Right lobe of liver (tissue), 6 donors: ENCODE results near the gene RAP1B. TPM values are rescaled to one million over a fixed set of nuclear protein-coding genes. Genes with fewer than 3 reads are reported as not detected.

Experiments
- ATAC-seq, 4 donors: fragments of 200-7000 bp; cut with Tn5 transposase; one replicate each; pipeline ENCODE4 v1.9.1; 2020; ENCODE audit warnings: mild to moderate bottlenecking in 4 of 4, moderate library complexity in 4 of 4
- DNase-seq, 3 donors: peaks; one replicate each; pipeline ENCODE4 v3.0.0-alpha.2; 2020
- H3K27ac ChIP-seq, 3 donors: fragments of 200-600 bp; one replicate each; pipeline ENCODE4 v1.8.0; 2022
- H3K27me3 ChIP-seq, 2 donors: fragments of 200-600 bp; one replicate each; pipeline ENCODE4 v1.8.0; 2022
- H3K36me3 ChIP-seq, 4 donors: fragments of 200-600 bp; sonication (generic) in 1 of 4; one replicate each; pipeline versions ENCODE4 v1.5.1 to v1.8.0; 2017 to 2022; ENCODE audit warnings: control low read depth in 1 of 4
- H3K4me1 ChIP-seq, 4 donors: fragments of 200-600 bp; sonication (generic) in 1 of 4; one replicate each; pipeline versions ENCODE4 v1.5.1 to v1.8.0; 2017 to 2022; ENCODE audit warnings: control low read depth in 1 of 4
- H3K4me3 ChIP-seq, 3 donors: fragments of 200-600 bp; one replicate each; pipeline ENCODE4 v1.8.0; 2022
- H3K9me3 ChIP-seq, 4 donors: fragments of 200-600 bp; sonication (generic) in 1 of 4; one replicate each; pipeline versions ENCODE4 v1.5.1 to v1.8.0; 2017 to 2022; ENCODE audit warnings: control low read depth in 1 of 4
- POLR2A ChIP-seq: fragments of 450-650 bp; IDR thresholded peaks from one replicate; pipeline ENCODE4 v1.6.1; 2017; ENCODE audit warnings: antibody characterized with exemption, mild to moderate bottlenecking
- WGBS: methylation state at CpG from one replicate; pipeline ENCODE4 v1.1.6; 2018; ENCODE audit warnings: low coverage, low lambda C conversion rate; ENCODE audit not compliant: insufficient coverage; ENCODE audit errors: missing lambda C conversion rate; 5-methylcytosine and 5-hydroxymethylcytosine counted together
- intact Hi-C, 2 donors: fragments of 100-400 bp; cut with DNase I; formaldehyde crosslinking; loops; one replicate each; pipeline versions ENCODE4 v1.11.2 to v1.14.1; 2022
- total RNA-seq, 6 experiments: library from RNA; depleted of rRNA in 2 of 6; stranded (reverse); fragments of >200 nt in 2 of 6; fragmentation: NEBNext Ultra II Directional in 3 of 6; extraction: Animal tissue kit (Norgen Biotek cat#: 25700) in 3 of 6; gene quantifications; one replicate each; pipeline versions ENCODE4 v1.1.0 to v1.2.4, GENCODE V29; 2016 to 2023
- TF ChIP-seq, protein P1 (sequence below), 4 donors: fragments of 200-600 bp in 3 of 4; fragments of 450-650 bp in 1 of 4; IDR thresholded peaks; one replicate each; pipeline versions ENCODE4 v1.5.1 to v1.8.0; 2016 to 2022; ENCODE audit warnings: antibody characterized with exemption in 4 of 4, mild to moderate bottlenecking in 2 of 4
- donor health status: DM: no; HTN: yes; CAD: no.
- donor health status: DM: no; HTN: no; CAD: no.
- donor health status: DM: no; HTN: no; CAD: no.
- donor health status: DM: no; HTN: yes; CAD: no.
- donor health status: DM: no; HTN: yes; CAD: no.

The RAP1B gene
- total RNA-seq, 6 experiments from 2014 or later: 49.7 to 120 (median 64.3) TPM

DNA sequence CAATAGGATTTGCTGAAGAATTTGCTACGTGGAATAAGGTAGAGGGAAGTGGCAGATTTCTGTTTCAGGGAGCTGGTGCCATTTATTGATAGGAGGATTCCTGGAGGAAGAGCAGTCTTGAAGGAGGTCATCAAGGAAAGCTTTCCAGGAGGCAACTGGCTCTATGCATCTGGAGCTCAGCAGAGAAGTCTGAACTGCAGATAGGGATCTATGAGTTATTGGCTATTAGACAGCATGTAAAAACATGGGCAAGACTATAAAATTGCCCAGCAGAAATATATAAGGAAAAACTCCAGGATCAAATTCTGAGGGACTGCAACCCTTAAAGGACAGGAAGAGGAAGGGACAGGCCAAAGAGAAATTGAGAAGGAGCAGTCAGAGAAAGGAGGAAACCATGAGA, 8.9 kb upstream of the RAP1B start:
- no peak for DNase-seq
- Histone ChIP-seq H3K9me3 (no peaks in the 10 kb centered on the region), H3K4me3 (no peak overlapping the region), H3K36me3 (no peaks in the 10 kb centered on the region), H3K4me1 (no peaks in the 10 kb centered on the region), H3K27me3 (no peaks in the 10 kb centered on the region), H3K27ac (no peak overlapping the region)
- ATAC-seq: no peak
- TF ChIP-seq POLR2A: no peak
- TF ChIP-seq, protein P1, sequence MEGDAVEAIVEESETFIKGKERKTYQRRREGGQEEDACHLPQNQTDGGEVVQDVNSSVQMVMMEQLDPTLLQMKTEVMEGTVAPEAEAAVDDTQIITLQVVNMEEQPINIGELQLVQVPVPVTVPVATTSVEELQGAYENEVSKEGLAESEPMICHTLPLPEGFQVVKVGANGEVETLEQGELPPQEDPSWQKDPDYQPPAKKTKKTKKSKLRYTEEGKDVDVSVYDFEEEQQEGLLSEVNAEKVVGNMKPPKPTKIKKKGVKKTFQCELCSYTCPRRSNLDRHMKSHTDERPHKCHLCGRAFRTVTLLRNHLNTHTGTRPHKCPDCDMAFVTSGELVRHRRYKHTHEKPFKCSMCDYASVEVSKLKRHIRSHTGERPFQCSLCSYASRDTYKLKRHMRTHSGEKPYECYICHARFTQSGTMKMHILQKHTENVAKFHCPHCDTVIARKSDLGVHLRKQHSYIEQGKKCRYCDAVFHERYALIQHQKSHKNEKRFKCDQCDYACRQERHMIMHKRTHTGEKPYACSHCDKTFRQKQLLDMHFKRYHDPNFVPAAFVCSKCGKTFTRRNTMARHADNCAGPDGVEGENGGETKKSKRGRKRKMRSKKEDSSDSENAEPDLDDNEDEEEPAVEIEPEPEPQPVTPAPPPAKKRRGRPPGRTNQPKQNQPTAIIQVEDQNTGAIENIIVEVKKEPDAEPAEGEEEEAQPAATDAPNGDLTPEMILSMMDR (IDR thresholded peaks at IDR 0.05): no peak
- 25% methylated on average over 1 of the region's 1 CpG for WGBS
- intact Hi-C loops: no loop called here

DNA sequence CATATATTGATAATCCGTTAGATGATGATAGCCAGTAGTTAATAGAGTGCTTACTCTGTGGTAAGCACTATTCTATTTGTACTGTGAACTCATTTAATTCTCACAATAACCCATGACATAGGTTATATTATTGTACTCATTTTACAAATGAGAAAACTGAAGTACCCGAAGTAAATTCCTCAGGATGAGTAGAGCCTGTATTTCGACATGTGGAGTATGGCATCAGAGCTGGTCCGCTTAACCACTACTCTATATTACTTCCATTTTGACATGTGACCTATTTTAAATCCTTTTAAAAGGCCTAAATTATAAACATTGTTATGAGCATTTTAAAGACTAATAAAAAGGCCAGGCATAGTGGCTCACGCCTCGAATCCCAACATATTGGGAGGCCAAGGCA, 8.0 kb upstream of the RAP1B start:
- H3K36me3 ChIP-seq: no peaks in the 10 kb centered on the region
- no peaks in the 10 kb centered on the region for H3K9me3 ChIP-seq
- no peak overlapping the region for H3K4me3 ChIP-seq
- intact Hi-C loops: no loop called here
- no peak overlapping the region for H3K27ac ChIP-seq
- H3K27me3 ChIP-seq: no peaks in the 10 kb centered on the region
- no peak for TF ChIP-seq POLR2A
- TF ChIP-seq, protein P1 (IDR thresholded peaks at IDR 0.05): no peak
- no peak for DNase-seq
- WGBS: 88% methylated on average over 6 of the region's 6 CpGs
- ATAC-seq: no peak
- H3K4me1 ChIP-seq: no peaks in the 10 kb centered on the region

DNA sequence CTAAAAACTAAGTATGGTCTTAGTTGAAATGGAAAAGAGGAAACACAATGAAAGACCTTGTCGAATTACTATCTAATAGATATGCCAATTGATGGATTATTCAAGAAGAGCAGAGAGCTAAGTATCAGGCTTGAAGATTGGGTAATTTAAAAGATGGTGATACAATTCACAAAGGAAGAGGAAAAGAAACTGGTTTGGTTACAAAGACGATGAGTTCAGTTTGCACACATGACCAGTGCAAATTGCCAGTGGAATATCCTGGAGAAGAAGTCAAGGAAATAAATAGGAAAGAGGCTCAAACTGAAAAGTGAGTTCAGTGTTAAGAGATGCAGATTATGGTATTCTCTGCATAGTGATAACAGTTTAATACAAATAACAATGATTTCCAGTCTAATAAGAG, 2.5 kb upstream of the RAP1B start:
- no peak overlapping the region for H3K4me3 ChIP-seq
- H3K9me3 ChIP-seq: no peaks in the 10 kb centered on the region
- no peak overlapping the region for H3K27ac ChIP-seq
- DNase-seq: no peak
- no peaks in the 10 kb centered on the region for H3K36me3 ChIP-seq
- intact Hi-C loops: no loop called here
- TF ChIP-seq, protein P1 (IDR thresholded peaks at IDR 0.05): no peak
- TF ChIP-seq POLR2A: no peak
- H3K27me3 ChIP-seq: no peaks in the 10 kb centered on the region
- 57% methylated on average over 2 of the region's 2 CpGs for WGBS
- ATAC-seq: no peak
- H3K4me1 ChIP-seq: peaks cover 0 to 9% (median 1%) of the 10 kb centered on the region in 4 donors

DNA sequence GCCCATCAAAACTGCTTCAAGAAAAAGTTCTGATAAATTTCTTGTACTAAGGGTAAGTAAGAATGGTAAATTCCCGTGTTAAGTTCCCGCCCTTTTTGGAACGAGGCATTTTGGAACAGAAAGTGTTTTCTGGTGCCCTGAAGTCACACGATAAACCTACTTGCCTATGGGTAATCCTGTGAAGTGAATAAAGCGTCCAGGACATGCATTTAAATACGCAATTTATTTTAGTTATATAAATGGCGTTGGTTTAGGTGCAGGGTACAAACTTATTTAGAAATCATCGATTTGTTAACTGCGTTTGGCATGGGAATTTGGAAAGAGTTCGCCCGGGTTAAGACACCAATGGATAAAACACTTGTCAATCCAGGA, 715 bp upstream of the RAP1B start:
- 1% methylated on average over 11 of the region's 11 CpGs for WGBS
- Histone ChIP-seq H3K4me1 (peaks cover 0 to 26% (median 6%) of the 10 kb centered on the region in 4 donors), H3K9me3 (no peaks in the 10 kb centered on the region), H3K4me3 (peak overlapping the region; percentile 62 to 78 (median 72)), H3K36me3 (no peaks in the 10 kb centered on the region), H3K27ac (peak overlapping the region; percentile 82 to 91 (median 90)), H3K27me3 (no peaks in the 10 kb centered on the region)
- intact Hi-C loops: no loop called here
- DNase-seq (no peak), ATAC-seq (peak; percentile 10 to 37 (median 32))
- TF ChIP-seq, protein P1 (IDR thresholded peaks at IDR 0.05): no peak
- TF ChIP-seq POLR2A: no peak
